Neural progenitor cell (in vitro differentiated cells): ENCODE measurements around the gene OLFM1.

ENCODE experiments used
- CTCF ChIP-seq: fragments of 200-600 bp; sonication (generic); IDR thresholded peaks from 2 replicates; pipeline ENCODE4 v1.5.1; 2017; ENCODE audit warnings: antibody characterized with exemption, mild to moderate bottlenecking
- EZH2 ChIP-seq: fragments of 200-600 bp; sonication (generic); IDR thresholded peaks from 2 replicates; pipeline ENCODE4 v1.6.1; 2017; ENCODE audit warnings: antibody characterized with exemption, mild to moderate bottlenecking, moderate library complexity
- EZH2phosphoT487 ChIP-seq: fragments of 200-600 bp; sonication (generic); IDR thresholded peaks from 2 replicates; pipeline ENCODE4 v1.6.1; 2017; ENCODE audit warnings: antibody characterized with exemption

- no peak for TF ChIP-seq CTCF
- no peak for TF ChIP-seq EZH2
- no peak for TF ChIP-seq EZH2phosphoT487
Observed at GRCh38 chr9:135160862-135161261, 73.4 kb downstream of the OLFM1 start.
